HCT116 (cell line): ENCODE data around the gene POU4F1. TPM values are rescaled to one million over a fixed set of nuclear protein-coding genes. Genes with fewer than 3 reads are reported as not detected.

Experiments used
- total RNA-seq: library from RNA; stranded (reverse); gene quantifications from one replicate; pipeline ENCODE4 v1.2.1, GENCODE V29; 2021; ENCODE audit not compliant: unreplicated experiment

Gene POU4F1
- total RNA-seq, 1 experiment from 2014 or later = not detected

Other genes with a start within 250 kb of the POU4F1 start
- gene OBI1, start 55.6 kb upstream of the POU4F1 start, total RNA-seq = 14.0 TPM